Measurements from ENCODE around the gene RSPO4. TPM values are rescaled to one million over a fixed set of nuclear protein-coding genes. Genes with fewer than 3 reads are reported as not detected.

Gene RSPO4
- total RNA-seq, 1 donor from 2014 or later, result 5.7 TPM

GRCh38 chr20:1013566-1014340 lies 11.6 kb upstream of the RSPO4 start:
- DNase-seq (no peak), ATAC-seq (no peak)
- no peak for TF ChIP-seq CTCF (IDR thresholded peaks at IDR 0.05)
- no peak overlapping the region for H3K27ac ChIP-seq
- H3K9me3 ChIP-seq, result no peaks in the 10 kb centered on the region
- H3K36me3 ChIP-seq, result no peaks in the 10 kb centered on the region
- H3K27me3 ChIP-seq (ENCODE audit: low read depth), result no peaks in the 10 kb centered on the region
- H3K4me1 ChIP-seq, result no peaks in the 10 kb centered on the region
- no peak overlapping the region for H3K4me3 ChIP-seq
- intact Hi-C loops (cut with DNase I), result no loop called here

- ATAC-seq, result no peak
- no peaks in the 10 kb centered on the region for H3K36me3 ChIP-seq
- H3K9me3 ChIP-seq, result no peaks in the 10 kb centered on the region
- no peak overlapping the region for H3K27ac ChIP-seq
- H3K27me3 ChIP-seq (ENCODE audit: low read depth), result no peaks in the 10 kb centered on the region
- TF ChIP-seq CTCF (IDR thresholded peaks at IDR 0.05), result no peak
- H3K4me3 ChIP-seq, result no peak overlapping the region
- DNase-seq, result no peak
- H3K4me1 ChIP-seq, result no peaks in the 10 kb centered on the region
- intact Hi-C loops (cut with DNase I), result no loop called here
These were observed 10.5 kb upstream of the RSPO4 start for GRCh38 chr20:1012359-1013168.

GRCh38 chr20:1010659-1011058 lies 8.5 kb upstream of the RSPO4 start:
- no peak overlapping the region for H3K4me3 ChIP-seq
- H3K27ac ChIP-seq, result no peak overlapping the region
- DNase-seq (no peak), ATAC-seq (no peak)
- no peak for TF ChIP-seq CTCF (IDR thresholded peaks at IDR 0.05)
- H3K36me3 ChIP-seq, result no peaks in the 10 kb centered on the region
- intact Hi-C loops (cut with DNase I), result no loop called here
- no peaks in the 10 kb centered on the region for H3K4me1 ChIP-seq
- H3K27me3 ChIP-seq (ENCODE audit: low read depth), result peaks cover 8% of the 10 kb centered on the region
- no peaks in the 10 kb centered on the region for H3K9me3 ChIP-seq

GRCh38 chr20:1005452-1006027 lies 3.4 kb upstream of the RSPO4 start:
- DNase-seq, result no peak
- ATAC-seq, result peak; percentile 69 to 71
- H3K27ac ChIP-seq, result no peak overlapping the region
- TF ChIP-seq CTCF (IDR thresholded peaks at IDR 0.05), result no peak
- peaks cover 50% of the 10 kb centered on the region for H3K27me3 ChIP-seq (ENCODE audit: low read depth)
- intact Hi-C loops (cut with DNase I), result no loop called here
- no peaks in the 10 kb centered on the region for H3K4me1 ChIP-seq
- H3K4me3 ChIP-seq, result no peak overlapping the region
- H3K9me3 ChIP-seq, result no peaks in the 10 kb centered on the region
- H3K36me3 ChIP-seq, result no peaks in the 10 kb centered on the region

GRCh38 chr20:1003920-1004697 lies 2.0 kb upstream of the RSPO4 start:
- Histone ChIP-seq H3K36me3 (no peaks in the 10 kb centered on the region), H3K27me3 (ENCODE audit: low read depth) (peaks cover 62% of the 10 kb centered on the region), H3K4me3 (no peak overlapping the region), H3K4me1 (no peaks in the 10 kb centered on the region), H3K27ac (no peak overlapping the region), H3K9me3 (no peaks in the 10 kb centered on the region)
- ATAC-seq (no peak), DNase-seq (no peak)
- TF ChIP-seq CTCF (IDR thresholded peaks at IDR 0.05), result no peak
- intact Hi-C loops (cut with DNase I), result no loop called here

Measured in lower lobe of right lung (tissue), 2 donors.